Upper lobe of left lung (tissue), 4 donors: ENCODE measurements around the gene CD7.

Source experiments
- POLR2A ChIP-seq, 4 donors: fragments of 450-650 bp; IDR thresholded peaks; one replicate each; pipeline ENCODE4 v1.5.1; 2016 to 2017; ENCODE audit warnings: antibody characterized with exemption in 4 of 4, mild to moderate bottlenecking in 2 of 4
- POLR2AphosphoS5 ChIP-seq, 2 donors: sonication (generic); formaldehyde crosslinking; IDR thresholded peaks; one replicate each; pipeline ENCODE4 v1.5.1; 2017; ENCODE audit warnings: antibody characterized with exemption in 2 of 2
- TF ChIP-seq, protein P1 (sequence below), 6 experiments: fragments of 450-650 bp in 4 of 6; fragments of 200-600 bp in 2 of 6; sonication (generic) in 2 of 6; IDR thresholded peaks; one replicate each; pipeline ENCODE4 v1.5.1; 2016 to 2019; ENCODE audit warnings: antibody characterized with exemption in 6 of 6

DNA sequence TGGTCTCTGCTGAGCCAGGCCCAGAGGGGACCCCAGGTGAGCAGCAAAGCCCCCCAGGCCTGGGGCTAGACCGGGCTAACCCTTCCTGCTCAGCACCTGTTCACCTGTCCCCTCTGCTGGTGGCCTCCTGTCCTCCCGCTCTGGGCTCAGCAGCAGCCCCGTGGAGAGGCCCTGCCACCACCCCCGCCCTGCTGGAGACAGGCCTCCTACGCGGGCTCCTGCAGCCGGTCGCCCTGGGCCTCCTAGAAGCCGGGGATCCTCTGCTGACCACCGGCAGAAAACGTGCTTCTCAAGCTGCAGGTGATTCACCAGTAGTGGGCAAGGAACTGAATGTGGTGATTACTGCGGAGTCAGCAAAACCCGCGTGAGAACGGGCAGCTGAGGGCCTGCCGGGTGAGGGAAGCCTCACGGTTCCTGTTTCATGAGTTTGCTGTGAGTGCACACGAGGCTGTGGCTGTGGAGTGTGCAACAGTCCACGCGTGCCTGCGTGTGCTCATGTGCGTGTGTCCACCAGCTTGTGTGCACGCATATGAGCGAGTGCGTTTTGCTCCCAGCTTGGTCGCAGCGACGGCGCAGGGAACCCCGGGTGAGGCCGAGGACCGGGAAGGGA is 15.4 kb upstream of the CD7 start:
- TF ChIP-seq, protein P1, sequence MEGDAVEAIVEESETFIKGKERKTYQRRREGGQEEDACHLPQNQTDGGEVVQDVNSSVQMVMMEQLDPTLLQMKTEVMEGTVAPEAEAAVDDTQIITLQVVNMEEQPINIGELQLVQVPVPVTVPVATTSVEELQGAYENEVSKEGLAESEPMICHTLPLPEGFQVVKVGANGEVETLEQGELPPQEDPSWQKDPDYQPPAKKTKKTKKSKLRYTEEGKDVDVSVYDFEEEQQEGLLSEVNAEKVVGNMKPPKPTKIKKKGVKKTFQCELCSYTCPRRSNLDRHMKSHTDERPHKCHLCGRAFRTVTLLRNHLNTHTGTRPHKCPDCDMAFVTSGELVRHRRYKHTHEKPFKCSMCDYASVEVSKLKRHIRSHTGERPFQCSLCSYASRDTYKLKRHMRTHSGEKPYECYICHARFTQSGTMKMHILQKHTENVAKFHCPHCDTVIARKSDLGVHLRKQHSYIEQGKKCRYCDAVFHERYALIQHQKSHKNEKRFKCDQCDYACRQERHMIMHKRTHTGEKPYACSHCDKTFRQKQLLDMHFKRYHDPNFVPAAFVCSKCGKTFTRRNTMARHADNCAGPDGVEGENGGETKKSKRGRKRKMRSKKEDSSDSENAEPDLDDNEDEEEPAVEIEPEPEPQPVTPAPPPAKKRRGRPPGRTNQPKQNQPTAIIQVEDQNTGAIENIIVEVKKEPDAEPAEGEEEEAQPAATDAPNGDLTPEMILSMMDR (IDR thresholded peaks at IDR 0.05), result peak in 1 of 6 experiments; percentile 16
- TF ChIP-seq POLR2A (IDR thresholded peaks at IDR 0.05) (no peak), POLR2AphosphoS5 (IDR thresholded peaks at IDR 0.05) (peak in 1 of 2 donors; percentile 32)
